HFF-Myc (cell line): ENCODE data around the gene GLG1.
"Not testable (repeated sequence)": the region's sequence is repeated elsewhere in the genome, so short reads cannot be mapped to it uniquely, and the experiment has no call there.

Experiments
- DNase-seq: peaks from one replicate; pipeline ENCODE4 v3.0.0-alpha.2; 2011; ENCODE audit warnings: low read depth; ENCODE audit errors: extremely low read depth
- H3K4me3 ChIP-seq: replicated peaks from 2 replicates; pipeline ENCODE4 v1.5.1; 2011; ENCODE audit warnings: low read depth, mild to moderate bottlenecking, control low read depth, low read length

Gene GLG1

GRCh38 chr16:74398212-74398895, 208.6 kb downstream of the GLG1 start:
- DNase-seq, H3K4me3 ChIP-seq: not testable (repeated sequence)
